HG03097 (cell line): ENCODE data around the gene BTNL9.
"Not testable (repeated sequence)": the region's sequence is repeated elsewhere in the genome, so short reads cannot be mapped to it uniquely, and the experiment has no call there.

Source experiments
- ATAC-seq: cut with Tn5 transposase; IDR thresholded peaks from one replicate; pipeline ENCODE4 v1.9.1; 2021; ENCODE audit not compliant: unreplicated experiment, low FRiP score

Gene BTNL9

DNA sequence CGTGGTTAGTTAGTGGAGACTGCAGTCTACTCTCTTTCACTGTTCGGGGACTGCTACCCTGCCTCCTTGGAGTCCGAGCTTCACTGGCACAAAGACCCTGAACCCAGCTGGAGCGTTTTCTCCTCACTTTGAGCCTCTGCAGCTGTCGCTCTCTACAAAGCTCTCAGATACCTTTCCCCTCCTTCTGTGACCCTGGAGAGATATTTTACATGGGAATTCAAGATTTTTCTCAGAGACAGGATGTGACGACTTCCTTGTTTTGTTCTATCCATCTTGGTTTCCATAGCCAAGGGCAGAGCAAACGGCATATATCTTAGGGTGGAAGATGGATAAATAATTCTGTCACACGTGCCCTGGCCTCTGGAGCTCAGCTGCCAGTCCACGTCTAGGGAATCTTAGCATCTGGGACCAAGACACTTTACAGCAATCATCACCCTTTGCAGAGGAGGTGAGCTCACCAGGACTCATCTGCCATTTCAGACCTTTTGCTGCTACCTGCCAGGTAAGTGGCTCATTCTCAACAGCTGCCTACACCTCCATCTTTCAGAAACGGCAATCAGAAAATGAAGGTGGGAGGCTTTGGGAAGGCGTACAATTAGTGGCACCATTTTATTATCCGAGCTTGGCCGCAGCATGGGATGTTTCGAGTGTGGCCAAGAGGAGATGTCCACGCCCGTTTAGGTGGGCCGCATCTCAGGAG lies at the start of gene BTNL9:
BTNL9 (plus strand) TSS at position 336 of the 700 bp plus-strand sequence. CDS start 5,224 bp downstream, outside the sequence.
- no peak for ATAC-seq

DNA sequence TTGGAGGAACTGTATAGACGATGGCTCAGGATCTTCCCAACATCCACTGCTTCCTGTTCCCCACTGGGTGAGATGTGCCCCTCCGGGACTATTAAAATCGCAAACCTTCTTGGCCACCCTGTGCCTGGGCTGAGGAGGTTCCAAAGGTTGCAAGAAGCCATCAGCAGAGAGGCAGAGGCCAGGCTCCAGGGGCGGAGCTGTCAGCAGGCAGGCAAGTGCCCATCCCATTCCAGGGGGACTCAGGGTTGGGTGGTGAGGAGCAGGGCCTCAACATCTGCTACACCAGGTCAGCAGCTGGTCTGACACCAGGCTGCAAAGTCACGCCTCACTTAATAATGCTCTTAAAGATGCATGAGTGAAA lies 49.2 kb upstream of the BTNL9 start:
- ATAC-seq = no peak

DNA sequence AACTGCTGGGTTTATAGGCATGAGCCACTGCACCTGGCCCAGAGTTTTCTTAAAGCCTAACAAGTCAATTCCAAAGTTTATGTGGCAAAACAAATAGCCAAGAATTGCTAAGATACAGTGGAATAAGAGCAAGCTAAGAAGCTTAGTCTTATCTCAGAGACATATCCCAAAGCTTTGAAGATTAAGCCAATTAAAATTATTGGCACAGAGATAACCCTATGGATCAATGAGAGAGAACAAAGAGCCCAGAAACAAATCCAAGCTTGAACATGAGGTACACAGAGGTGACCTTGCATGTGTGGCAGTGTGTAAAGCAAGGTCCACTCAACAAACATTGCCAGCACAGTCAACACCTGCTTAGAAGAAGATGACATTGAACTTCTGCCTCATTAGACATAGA lies 38.1 kb upstream of the BTNL9 start:
- no peak for ATAC-seq

DNA sequence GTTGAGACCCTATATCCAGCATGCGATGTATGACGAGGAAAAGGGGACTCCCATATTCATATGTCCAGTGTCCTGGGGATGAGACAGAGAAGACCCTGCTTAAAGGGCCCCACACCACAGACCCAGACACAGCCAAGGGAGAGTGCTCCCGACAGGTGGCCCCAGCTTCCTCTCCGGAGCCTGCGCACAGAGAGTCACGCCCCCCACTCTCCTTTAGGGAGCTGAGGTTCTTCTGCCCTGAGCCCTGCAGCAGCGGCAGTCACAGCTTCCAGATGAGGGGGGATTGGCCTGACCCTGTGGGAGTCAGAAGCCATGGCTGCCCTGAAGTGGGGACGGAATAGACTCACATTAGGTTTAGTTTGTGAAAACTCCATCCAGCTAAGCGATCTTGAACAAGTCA lies 34.3 kb upstream of the BTNL9 start:
- no peak for ATAC-seq

DNA sequence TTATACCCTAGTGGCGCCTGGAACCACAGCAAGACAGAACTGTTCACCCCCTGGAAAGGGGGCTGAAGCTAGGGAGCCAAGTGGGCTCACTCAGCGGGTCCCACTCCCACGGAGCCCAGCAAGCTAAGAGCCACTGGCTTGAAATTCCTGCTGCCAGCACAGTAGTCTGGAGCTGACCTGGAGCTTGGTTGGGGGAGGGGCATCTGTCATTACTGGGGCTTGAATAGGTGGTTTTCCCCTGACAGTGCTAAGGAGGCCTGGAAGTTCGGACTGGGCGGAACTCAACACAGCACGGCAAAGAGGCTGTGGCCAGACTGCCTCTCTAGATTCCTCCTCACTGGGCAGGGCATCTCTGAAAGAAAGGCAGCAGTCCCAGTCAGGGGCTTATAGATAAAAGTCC lies 31.9 kb upstream of the BTNL9 start:
- ATAC-seq = no peak

DNA sequence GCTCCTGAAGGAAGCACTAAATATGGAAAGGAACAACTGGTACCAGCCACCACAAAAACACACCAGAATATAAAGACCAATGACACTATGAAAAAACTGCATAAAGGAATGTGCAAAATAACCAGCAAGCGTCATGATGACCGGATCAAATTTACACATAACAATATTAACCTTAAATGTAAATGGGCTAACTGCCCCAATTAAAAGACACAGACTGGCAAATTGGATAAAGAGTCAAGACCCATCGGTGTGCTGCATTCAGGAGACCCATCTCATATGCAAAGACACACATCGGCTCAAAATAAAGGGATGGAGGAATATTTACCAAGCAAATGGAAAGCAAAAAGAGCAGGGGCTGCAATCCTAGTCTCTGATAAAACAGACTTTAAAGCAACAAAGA lies 30.0 kb upstream of the BTNL9 start:
- not testable (repeated sequence) for ATAC-seq

DNA sequence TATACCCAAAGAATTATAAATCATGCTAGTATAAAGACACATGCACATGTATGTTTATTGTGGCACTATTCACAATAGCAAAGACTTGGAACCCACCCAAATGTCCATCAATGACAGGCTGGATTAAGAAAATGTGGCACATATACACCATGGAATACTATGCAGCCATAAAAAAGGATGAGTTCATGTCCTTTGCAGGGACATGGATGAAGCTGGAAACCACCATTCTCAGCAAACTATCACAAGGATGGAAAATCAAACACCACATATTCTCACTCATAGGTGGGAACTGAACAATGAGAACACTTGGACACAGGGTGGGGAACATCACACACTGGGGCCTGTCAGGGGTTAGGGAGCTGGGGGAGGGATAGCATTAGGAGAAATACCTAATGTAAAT lies 25.4 kb upstream of the BTNL9 start:
- not testable (repeated sequence) for ATAC-seq

DNA sequence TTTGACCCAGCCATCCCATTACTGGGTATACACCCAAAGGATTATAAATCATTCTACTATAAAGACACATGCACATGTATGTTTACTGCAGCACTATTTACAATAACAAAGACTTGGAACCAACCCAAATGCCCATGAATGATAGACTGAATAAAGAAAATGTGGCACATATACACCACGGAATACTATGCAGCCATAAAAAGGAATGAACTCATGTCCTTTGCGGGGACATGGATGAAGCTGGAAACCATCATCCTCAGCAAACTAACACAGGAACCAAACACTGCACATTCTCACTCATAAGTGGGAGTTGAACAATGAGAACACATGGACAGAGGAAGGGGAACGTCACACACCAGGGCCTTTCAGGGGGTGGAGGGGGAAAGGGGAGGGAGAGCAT lies 22.6 kb upstream of the BTNL9 start:
- ATAC-seq = not testable (repeated sequence)

DNA sequence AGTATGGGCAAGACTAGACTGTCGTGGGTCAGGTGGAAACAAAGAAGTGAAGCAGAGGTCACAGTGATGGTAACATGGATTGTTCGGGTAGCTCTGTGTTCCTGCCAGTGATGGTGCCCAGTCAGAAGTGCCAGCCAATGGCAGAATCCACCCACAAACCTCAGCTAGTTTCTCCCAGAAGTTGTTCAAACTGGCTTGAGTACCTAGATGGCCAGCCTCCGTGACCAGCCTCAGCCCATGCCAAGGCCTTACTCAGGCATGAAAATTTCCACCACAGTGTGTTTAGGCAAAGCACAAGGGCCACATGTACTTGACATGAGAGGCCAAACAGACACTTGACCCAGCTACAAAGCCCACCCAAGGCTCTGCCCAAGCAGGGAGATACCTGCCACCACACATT lies 19.4 kb upstream of the BTNL9 start:
- ATAC-seq = no peak

DNA sequence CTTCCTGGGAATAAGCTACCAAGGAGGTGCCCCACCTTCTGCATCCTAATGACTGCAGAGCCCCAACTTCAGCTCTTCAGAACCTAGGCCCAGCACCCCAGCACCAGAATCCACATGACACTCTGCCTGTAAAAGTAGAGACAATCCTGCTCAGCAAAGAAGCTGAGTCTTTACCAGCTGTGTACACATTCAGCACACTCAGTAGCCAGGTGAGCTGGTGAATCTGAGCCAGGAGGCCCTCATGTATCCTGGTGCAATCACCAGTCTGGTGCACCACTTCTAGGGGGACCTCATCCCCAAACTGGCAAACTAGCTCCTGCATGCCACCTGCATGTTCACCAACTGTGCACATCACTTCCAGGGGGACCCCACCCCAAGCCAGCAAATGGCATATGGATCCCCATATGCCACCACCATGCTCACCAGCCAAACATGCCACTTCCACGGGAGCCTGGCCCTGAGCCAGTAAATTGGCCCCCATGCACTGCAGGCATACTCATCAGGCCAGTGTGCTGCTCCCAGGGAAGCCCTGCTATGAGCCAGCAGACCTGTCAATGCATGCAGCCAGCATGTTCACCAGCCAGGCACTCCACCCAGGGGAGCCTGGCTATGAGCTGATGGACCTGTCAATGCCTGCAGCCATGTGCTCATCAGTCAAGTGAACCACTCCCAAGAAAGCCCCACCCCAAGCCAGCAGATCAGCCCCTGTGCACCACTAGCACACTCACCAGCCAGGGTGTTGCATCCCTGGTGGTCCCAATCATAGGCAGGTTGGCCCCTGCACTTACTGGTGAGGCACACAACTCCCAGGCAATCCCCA lies 15.6 kb upstream of the BTNL9 start:
- no peak for ATAC-seq

DNA sequence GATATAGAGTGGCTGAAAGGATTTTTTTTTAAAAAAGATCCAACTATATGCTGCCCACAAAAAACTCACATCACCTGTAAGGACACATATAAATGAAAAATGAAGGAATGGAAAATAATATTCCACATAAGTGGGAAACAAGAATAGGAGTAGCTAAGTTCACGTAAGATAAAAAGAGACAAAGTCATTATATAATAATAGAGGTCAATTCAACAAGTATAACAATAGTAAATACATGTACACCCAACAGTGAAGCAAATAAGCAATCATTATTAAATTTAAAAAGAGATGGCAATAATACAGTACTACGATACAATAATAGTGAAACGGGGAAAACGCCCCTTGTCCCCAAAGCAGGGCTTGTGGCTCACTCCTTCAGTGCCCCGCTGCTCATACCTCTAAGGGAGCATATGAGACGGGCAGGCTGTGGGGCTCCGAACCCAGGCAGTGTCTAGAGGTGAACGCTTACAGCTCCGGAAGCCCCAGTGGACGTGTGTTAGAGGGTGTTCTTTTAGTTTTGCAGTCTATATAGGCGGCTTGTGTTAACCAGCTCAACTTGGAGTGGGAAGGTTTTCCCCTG lies 12.5 kb upstream of the BTNL9 start:
- ATAC-seq = no peak

DNA sequence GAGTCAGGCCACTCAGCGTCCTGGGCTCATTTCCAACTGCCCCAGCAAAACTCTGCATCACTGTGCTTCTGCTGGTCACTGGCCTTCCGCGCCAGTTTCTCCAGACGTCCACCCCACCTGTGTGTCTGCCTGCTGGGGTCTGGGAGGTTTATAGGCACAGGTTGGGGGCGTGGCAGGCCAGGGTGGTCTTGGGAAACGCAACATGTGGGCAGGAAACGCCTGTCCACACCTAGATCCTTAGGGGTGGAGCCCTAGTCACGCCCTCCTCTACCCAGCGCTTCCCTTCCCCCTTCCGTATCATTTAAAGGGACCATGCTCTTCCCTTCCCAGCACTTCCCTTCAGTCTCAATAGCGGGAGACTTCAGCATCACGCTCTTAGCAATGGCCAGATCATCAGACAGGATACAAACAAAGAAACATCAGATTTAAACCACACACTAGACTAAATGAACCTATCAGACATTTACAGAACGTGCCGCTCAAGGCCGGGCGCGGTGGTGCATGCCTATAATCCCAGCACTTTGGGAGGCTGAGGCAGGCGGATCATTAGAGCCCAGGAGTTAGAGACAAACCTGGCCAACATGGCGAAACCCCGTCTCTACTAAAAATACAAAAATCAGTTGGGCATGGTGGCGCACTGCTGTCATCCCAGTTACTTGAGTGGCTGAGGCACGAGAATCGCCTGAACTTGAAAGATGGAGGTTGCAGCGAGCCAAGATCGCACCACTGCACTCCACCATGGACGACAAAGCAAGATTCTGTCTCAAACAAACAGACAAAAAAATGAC lies 11.8 kb upstream of the BTNL9 start:
- ATAC-seq = no peak

DNA sequence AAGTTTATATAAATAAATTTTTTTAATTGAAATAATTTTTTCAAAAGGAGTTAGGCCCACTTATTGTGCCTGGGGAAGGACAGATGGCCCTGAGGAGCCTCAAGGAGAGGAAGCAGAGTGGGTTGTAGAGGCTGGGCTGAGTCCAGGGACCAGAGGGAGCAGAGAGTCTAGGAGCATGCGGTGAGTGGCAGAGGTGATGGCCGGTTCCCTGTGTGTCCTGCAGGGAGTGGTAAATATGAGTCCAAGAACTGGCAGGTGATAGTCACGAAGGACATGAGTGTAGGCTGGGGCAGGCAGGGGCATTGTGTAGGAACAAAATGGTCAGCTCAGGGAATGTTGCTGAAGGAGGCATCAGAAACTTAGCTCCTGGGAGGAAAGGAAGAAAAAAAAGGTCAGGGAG lies 8.3 kb upstream of the BTNL9 start:
- no peak for ATAC-seq

DNA sequence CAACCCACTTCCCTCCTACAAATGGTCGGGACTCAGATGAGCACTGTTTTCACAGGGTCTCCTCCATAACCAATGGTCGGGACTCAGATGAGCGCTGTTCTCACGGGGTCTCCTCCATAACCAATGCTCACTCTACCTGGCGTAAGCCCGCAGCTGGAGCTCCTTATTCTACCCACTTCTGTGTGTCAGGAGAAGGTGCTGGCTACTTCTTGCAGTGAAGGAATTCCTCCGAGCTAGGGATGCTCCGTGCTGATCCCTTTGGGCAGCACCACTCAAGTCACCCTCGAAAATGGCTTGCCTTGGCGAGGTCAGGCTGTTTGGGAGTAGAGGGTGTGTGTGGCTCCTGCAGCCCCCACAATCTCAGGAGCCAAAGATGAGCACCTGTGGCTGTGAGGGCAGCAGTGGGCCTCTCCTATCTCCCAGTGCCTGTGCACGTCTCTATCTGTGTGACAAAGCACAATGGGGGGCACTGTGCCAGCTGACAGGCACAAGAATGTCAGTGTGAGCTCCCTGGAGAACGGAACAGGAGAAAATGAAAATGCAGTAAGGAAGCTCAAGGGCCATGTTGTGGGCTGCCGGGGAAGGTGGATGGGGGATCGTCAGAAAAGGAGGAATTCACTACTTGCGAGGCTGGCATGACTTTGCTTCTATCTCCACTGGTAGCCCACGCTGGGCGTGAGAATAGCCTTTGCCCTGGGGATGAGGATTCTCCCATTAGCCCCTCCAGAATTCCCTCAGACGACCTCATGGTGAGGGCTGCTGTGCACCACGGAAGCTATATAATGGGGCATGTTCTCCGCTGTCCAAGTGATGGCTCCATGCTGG lies 3.9 kb upstream of the BTNL9 start:
- no peak for ATAC-seq

DNA sequence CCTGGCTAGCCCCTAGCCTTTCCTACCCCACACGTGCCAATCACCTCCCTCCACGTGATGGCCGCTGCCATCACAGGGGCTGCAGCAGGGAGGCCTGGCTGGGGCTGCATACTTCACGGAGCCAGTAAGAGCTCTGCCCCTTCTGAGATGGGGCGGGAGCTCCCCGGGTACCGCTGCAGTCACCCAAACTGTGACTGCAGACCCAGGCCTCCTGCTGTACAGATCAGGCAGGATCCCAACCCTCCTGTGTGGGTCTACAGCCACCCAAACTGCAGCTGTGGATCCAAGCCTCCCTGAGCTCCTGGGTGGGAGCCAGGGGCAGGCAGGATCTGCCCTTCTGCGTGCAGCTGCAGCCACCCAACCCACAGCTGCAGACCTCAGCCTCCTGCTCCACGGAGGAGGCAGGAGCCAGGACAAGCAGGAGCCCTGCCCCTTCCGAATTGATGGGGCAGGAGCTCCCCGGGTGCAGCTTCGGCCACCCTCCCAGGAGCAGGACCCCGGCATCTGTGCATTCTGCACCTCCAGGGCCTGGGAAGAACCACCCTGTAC lies 3.2 kb upstream of the BTNL9 start:
- no peak for ATAC-seq

DNA sequence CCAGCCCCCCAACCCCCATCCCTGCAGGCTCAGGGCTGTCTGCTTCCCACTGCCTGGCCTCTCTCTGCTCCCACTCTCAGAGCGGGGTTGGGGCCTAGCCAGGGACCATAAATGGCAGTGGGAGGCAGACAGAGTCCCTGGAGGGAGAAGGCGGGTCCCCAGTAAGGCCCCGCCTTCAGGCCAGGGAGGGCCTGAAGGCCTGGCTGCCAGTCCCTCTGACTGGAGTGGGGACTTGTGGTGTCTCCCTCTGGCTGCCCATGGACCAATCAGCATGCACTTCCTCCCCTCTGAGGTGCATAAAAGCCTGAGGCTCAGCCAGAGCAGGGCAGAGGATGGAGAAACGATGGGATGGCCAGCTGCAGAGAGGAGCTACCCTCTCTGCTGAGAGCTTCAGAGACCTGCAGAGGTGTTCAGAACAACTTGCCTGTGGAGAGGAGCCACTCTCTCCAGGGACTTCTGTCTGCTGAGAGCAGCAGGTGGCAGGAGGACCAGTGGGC lies 2.7 kb upstream of the BTNL9 start:
- no peak for ATAC-seq

DNA sequence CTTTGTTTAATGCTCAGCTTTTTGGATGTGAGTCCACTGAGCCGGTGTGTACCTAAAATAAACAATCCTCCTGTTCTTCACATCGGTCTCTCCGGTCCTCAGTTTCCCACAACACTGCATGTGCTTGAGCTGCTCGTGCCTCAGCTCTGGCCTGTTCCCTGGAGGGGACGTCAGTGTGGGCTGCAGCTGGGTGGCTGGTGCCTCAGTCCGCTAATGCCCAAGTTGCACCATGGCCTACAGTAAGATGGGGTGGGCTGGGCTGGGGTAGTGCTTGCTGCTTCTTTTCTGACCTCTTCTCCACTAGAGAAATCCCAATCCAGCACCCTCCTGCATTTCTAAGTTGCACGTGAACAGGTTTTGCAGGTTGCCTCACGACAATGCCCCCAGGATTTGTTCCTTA lies 595 bp upstream of the BTNL9 start:
- ATAC-seq = no peak

DNA sequence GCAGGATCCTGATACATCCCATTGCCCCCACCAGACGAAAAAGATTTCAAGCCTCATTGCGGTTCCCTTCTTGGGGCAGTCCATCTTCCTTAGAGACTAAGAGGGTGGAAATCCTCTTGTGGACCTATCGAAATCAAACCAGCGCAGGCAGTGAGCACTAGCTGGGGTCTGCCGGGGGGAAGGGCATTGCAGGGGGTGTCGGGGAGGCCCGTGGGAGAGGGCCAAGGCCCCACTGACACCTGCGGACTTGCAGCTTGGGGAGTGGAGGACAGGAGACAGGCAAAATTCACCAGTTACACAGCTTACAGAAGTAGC lies 522 bp downstream of the BTNL9 start:
- no peak for ATAC-seq

DNA sequence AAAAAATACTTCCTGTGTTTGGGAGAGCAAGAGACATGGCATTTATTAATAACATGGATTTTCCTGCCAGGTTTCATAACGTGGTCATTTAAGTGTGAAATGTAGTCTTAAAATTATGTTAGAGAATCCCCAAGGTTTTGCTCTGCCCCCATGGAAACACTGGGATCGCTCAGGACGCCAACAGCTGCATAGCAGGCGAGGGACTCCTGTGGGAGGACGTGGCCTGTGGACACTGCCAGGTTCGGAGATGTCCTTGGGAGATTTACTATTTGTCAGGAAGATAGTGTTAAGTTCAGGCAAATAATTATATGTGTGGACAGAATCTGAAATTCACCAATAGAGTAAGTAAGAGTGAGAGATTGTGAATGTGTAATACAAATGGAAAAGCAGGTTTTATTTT lies 977 bp downstream of the BTNL9 start:
- ATAC-seq = no peak
